ENCODE data around the gene MYO18B.

The MYO18B gene

DNA sequence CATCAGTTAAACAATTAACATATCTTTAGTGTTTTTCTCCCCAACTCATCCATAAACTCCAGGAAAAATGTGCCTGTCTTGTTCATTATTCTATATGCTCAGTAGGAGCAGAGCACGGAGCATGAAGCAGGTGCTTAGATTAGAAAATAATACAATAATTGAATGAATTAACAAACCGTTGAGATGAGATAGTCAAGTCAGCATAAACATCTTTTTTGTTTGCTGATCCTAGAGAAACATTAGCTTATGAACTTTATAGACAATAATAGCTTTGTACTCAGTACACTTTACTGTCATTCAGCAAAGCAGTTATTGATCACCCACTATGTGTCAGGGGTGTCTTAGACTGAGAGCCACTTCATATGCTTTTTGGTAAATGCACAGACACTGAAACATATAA, 322.1 kb downstream of the MYO18B start:
- no peak for DNase-seq

DNA sequence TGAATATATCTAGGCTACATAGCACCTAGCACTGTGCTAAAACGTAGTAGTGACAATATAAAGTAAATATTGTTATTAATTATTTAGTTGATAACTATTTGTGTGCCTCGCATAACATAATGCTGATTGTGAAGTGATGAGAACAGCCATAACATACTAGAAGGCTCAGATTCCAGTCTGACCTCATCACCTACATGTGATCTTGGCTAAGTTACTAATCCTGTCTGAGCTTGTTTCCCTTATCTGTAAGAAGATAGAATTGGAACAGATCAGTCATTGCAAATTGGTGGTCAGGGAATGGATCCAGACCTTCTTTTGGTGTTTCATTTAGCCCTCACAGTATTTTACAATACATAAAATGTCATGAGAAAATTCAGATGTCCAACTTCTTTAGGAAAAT, 323.9 kb downstream of the MYO18B start:
- no peak for DNase-seq

DNA sequence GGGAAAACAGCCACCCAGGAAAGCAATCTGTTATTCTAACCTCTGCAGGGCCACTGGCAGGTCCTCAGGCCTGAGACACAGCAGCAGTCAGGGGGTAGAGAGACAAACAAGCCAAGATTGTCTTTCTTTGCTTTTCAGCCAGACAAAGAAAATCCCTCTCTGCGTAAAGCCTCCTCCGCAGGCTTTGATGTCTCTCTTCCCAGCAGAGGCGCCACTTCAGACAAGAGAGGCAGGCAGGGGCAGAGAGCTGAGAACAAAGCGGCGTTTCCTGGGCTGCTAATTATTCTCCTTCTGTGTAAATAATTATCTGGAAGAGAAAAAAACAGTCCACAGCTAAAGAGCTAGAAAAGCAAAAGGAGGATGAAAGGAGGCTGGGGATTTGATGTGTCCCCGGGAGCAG, 324.5 kb downstream of the MYO18B start:
- DNase-seq = no peak

DNA sequence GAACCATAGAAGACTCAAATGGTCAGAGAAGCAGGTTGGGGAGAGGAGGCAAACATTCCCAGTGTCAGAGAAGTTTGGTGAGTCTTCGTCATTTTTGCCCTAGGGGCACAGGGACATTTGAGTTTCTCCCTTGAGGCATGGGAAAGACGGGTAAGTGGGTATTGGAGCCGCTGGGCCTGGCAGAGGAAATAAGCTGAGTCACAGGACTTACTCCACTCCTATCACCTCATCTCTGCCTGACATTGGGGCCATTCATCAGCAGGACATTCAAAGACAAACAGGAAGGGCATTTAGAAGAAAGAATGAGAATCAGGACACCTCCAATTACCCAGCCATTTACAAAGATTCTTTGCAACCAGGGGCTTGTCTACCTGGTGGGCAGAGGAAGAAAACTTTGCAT, 326.6 kb downstream of the MYO18B start:
- DNase-seq = no peak

DNA sequence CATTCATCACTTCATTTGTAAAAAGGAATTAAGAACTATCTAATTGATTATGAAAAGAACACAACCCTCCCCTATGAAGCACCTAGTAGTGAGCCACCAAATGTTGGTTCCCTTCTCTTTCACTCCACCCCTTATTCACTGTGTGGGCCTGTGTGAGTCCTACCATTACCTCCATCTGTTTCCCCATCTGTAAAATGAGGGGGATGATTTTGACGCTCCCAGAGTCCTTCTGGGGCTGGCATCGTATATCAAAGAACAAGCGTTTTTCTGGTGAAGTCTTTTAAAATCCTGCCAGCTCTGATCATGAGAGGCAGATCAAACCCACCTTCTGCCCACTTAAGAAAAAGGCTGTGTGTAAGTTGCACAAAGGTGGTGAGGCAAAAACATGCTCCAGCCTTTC, 330.6 kb downstream of the MYO18B start:
- no peak for DNase-seq

DNA sequence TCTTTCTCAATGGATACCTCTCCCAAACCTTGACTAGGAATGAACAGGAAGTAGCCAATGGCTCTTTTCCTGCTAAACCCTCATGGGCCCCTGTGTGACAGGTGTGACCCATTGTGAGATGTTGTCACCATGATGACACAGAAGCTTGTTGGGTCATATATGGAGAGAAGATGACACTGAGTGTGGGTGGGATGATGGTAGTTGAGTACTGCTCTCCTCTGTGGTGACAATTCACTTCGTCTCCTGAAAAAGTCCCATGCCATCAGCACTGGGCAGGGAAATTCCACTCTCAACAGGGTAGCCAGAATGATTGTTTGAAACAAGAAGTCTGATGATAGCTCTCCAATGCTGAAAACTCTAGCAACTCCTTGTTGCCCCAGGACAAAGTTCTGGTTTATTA, 333.3 kb downstream of the MYO18B start:
- no peak for DNase-seq

DNA sequence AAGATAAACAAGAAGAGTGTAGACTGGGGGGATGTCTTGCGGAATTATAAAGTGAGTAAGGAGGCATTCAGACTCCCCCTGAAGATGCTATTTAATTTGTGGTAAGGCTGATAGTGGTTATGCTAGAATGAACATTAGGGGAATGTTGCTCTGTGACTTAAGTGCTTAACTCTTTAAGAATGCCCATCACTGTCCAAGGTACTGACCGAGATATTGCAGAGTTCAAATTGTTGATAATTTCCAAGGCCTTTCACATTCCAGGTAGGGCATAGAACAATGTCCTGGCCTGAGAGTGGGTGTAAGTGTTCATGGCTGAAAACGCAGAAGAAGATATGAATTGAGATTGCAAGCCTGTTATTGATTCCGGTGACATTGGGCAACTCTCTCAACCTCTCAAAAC, 337.0 kb downstream of the MYO18B start:
- no peak for DNase-seq
